ENCODE measurements around the gene CCL27.

CCL27 gene, protein sequence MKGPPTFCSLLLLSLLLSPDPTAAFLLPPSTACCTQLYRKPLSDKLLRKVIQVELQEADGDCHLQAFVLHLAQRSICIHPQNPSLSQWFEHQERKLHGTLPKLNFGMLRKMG

DNA sequence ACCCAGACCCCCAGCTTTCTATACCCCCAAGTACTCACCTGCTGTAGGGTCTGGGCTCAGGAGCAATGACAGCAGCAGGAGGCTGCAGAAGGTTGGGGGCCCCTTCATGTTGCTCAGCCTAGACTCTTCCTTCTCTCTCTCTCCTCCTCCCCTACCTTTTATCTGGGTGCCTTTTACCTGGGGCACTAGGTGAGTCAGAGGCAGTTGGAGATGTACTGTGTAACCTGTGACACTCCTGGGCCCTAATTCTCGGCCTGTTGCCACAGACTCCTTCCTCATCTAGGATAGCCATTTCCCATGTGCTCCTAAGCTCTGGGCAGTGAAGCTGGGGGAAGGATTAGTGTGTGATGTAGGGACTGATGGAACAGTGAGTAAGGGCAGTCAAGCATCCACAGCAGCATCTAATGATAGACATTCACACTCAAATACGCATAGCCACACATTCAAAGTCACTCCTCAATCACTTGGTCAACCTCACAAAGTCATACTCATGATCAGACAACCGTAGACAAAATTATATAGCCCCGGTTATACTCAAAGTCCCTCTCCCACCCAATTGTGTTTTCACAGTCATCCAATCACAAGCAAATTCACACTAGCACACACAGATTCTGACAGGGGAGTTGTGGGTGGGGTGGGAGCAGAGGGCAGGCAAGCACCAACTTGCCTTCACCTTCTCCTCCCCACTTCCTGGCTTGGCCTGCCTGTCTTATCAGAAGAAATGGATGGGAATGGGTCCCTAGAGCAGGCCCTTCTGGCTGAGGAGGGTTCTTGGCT lies at the start of gene CCL27:
Gene CCL27, minus strand, starts transcription at position 132 of the 777 bp plus-strand sequence. Its CDS starts 24 bp downstream, at position 108.
- no peak for DNase-seq (ENCODE audit: low read depth)
- TF ChIP-seq, protein P1, sequence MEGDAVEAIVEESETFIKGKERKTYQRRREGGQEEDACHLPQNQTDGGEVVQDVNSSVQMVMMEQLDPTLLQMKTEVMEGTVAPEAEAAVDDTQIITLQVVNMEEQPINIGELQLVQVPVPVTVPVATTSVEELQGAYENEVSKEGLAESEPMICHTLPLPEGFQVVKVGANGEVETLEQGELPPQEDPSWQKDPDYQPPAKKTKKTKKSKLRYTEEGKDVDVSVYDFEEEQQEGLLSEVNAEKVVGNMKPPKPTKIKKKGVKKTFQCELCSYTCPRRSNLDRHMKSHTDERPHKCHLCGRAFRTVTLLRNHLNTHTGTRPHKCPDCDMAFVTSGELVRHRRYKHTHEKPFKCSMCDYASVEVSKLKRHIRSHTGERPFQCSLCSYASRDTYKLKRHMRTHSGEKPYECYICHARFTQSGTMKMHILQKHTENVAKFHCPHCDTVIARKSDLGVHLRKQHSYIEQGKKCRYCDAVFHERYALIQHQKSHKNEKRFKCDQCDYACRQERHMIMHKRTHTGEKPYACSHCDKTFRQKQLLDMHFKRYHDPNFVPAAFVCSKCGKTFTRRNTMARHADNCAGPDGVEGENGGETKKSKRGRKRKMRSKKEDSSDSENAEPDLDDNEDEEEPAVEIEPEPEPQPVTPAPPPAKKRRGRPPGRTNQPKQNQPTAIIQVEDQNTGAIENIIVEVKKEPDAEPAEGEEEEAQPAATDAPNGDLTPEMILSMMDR (IDR thresholded peaks at IDR 0.05; ENCODE audit: control insufficient read depth, extremely low read depth, insufficient read depth) = no peak
- no peak within 1 kb of the TSS for H3K4me3 ChIP-seq (ENCODE audit: low read depth, low read length)

DNA sequence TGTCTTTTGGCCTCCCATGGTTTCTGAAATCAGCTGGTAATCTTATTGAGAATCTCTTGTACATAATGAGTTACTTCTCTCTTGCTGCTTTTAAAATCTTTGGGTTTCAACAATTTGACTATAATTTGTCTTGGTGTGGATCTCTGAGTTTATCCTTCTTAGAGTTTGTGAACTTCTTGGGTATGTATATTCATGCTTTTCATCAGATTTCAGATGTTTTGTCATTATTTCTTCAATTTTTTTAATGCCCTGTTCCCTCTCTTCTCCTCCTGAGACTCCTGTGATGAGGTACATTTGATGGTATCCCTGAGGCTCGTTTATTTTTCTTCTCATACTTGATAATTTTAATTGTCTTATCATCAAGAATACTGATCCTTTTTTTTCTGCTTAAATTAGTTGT lies 49.7 kb upstream of the CCL27 start:
- TF ChIP-seq, protein P1 (IDR thresholded peaks at IDR 0.05; ENCODE audit: control insufficient read depth, extremely low read depth, insufficient read depth) = no peak
- no peak for DNase-seq (ENCODE audit: low read depth)

DNA sequence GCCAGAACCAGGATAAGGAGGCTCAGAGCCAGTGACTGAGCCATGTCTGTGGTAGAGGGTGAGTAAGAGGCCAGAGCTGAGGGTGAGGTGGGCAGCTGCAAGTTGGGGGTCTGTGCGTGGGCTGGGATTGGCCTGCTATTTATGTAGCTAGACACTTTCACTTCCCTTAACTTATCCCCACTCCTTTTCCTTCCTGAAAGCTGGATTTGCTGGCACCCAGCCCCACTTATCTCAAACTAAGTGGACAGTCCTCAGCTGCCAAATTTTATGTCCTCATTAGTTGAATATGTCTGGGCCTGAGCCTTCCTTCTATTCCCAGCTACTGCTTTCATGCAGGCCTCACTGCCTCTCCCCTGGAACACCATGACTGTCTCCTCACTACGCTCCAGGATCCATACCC lies 47.6 kb upstream of the CCL27 start, which contains the start of gene CCL21:
Gene CCL21, minus strand, starts transcription at position 114 of the 400 bp plus-strand sequence. Its CDS starts 70 bp downstream, at position 44.
- TF ChIP-seq, protein P1 (IDR thresholded peaks at IDR 0.05; ENCODE audit: control insufficient read depth, extremely low read depth, insufficient read depth) = no peak
- DNase-seq (ENCODE audit: low read depth) = no peak
- no peak within 1 kb of the TSS for H3K4me3 ChIP-seq (ENCODE audit: low read depth, low read length)

More for the DNA sequence above, 49.7 kb upstream of the CCL27 start:
- H3K4me3 ChIP-seq (ENCODE audit: low read depth, low read length) = no peak overlapping the region

DNA sequence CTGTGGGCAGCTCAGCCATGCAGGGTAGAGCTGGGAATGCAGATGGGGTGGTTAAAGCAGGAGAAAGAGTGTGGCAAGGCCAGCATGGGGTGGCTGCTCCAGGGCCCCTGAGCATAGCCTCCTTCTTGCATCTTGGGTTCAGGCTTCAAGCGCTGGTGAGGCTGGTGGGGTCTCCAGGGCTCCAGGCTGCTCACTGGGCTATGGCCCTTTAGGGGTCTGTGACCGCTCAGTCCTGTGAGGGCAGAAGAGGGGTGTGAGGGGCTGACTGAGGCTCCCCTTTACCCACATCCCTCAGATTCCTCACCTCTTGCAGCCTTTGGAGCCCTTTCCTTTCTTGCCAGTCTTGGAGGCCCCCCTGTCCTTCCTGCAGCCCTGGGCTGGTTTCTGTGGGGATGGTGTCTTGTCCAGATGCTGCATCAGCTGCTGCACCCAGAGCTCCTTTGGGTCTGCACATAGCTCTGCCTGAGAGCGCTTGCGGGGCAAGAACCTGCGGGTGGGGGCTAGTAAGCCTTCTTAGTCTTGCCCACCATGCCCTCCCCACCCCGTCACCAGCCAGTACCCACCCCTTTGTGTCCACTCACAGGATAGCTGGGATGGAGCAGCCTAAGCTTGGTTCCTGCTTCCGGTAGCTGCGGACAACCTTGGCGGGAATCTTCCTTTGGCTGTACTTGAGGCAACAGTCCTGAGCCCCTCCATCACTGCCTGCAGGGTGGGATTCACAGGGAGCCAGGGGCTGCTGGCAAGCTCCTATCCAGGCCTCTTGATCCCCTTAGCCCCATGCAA lies 46.9 kb upstream of the CCL27 start:
- H3K4me3 ChIP-seq (ENCODE audit: low read depth, low read length) = no peak overlapping the region
- no peak for DNase-seq (ENCODE audit: low read depth)
- TF ChIP-seq, protein P1 (IDR thresholded peaks at IDR 0.05; ENCODE audit: control insufficient read depth, extremely low read depth, insufficient read depth) = no peak

DNA sequence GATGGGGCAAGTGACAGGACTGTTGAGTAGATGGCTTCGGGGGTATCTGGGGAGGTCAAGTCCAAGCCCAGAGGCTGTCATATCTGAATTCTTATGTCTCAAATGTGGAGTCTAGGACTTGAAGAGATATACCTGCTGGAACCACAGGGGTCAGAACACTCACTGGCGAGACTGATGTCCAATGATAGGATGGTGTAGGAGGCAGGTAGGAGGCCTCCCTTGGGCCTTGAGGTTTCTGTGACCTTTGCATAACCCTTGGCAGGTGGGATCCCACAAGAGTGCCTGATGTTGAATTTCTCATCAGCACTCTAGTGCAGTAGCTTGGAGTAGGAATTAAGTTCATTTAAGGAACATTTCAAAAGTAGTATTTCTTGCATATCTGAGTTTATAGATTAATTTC lies 44.7 kb upstream of the CCL27 start:
- H3K4me3 ChIP-seq (ENCODE audit: low read depth, low read length) = no peak overlapping the region
- no peak for DNase-seq (ENCODE audit: low read depth)

More for the DNA sequence above, 44.7 kb upstream of the CCL27 start:
- TF ChIP-seq, protein P1 (IDR thresholded peaks at IDR 0.05; ENCODE audit: control insufficient read depth, extremely low read depth, insufficient read depth) = no peak

Measured in LNCaP clone FGC (cell line).